ENCODE data around the gene HPN.

GRCh38 chr19:35080613-35081170 lies 39.2 kb downstream of the HPN start:
- TF ChIP-seq RAD21 (CRISPR knock-in tag; IDR thresholded peaks at IDR 0.05) (no peak), PPARG (CRISPR knock-in tag; conservative IDR thresholded peaks at IDR 0.05) (no peak)
